Measurements from ENCODE around the gene MAPK9.

DNA sequence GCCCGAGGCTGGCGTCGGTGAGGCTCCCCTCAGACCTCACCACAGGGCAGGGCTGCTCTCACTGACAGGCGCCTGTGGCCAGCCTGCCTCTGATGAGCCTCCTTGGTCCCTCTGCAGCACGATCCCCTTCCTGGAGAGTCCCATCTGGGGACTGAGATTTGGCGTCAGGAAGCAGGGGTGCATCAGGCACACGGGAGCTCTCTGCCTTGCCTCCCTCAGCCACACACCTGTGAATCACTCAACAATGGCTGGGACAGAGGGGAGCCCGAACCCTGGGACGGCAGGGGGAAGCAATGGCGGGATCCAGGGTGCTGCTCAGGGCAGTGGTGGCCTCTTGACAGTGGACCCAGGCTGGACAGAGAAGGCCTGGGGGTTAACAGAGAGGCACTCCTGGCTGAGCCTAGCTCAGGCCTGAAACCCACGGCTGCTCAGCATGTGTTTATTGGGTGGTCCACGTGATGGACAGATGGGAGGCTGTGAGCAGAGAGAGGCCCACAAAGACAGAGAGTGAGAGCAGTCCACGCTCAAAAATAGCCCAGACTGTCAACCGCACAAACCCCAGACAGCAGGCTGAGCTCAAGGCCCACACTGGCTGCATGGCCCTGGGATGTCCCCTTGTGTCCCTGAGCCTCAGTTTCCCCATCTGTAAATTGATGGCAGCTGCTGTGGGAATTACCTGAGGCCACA, 94.7 kb downstream of the MAPK9 start:
- TF ChIP-seq, protein P1, sequence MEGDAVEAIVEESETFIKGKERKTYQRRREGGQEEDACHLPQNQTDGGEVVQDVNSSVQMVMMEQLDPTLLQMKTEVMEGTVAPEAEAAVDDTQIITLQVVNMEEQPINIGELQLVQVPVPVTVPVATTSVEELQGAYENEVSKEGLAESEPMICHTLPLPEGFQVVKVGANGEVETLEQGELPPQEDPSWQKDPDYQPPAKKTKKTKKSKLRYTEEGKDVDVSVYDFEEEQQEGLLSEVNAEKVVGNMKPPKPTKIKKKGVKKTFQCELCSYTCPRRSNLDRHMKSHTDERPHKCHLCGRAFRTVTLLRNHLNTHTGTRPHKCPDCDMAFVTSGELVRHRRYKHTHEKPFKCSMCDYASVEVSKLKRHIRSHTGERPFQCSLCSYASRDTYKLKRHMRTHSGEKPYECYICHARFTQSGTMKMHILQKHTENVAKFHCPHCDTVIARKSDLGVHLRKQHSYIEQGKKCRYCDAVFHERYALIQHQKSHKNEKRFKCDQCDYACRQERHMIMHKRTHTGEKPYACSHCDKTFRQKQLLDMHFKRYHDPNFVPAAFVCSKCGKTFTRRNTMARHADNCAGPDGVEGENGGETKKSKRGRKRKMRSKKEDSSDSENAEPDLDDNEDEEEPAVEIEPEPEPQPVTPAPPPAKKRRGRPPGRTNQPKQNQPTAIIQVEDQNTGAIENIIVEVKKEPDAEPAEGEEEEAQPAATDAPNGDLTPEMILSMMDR (IDR thresholded peaks at IDR 0.05) = no peak
- TF ChIP-seq EP300 (IDR thresholded peaks at IDR 0.05; ENCODE audit: low read depth) = no peak
- TF ChIP-seq POLR2A (IDR thresholded peaks at IDR 0.05) = no peak

Data from transverse colon (tissue), 3 donors.